HepG2 (cell line): ENCODE measurements around the gene PCDHB7. TPM values are rescaled to one million over a fixed set of nuclear protein-coding genes. Genes with fewer than 3 reads are reported as not detected.
"Not testable (repeated sequence)": the region's sequence is repeated elsewhere in the genome, so short reads cannot be mapped to it uniquely, and the experiment has no call there.

Experiments used
- ATAC-seq: fragments of 200-7000 bp; cut with Tn5 transposase; 3 replicates; pipeline ENCODE4 v1.9.1; 2020; ENCODE audit warnings: mild to moderate bottlenecking, moderate library complexity
- BruUV-seq: library from RNA; stranded (reverse); fragments of 400-500 nt; replicated peaks from 2 replicates; lab custom pipeline; 2021; lab: Mats Ljungman, UMichigan
- CTCF ChIA-PET: fragments of 300-600 bp; formaldehyde crosslinking; extraction: SDS; loops from one replicate; lab custom pipeline; 2021; ENCODE audit warnings: low total read pairs, inconsistent platforms, low intra/inter-chr PET ratio; lab: Yijun Ruan, JAX
- POLR2A ChIA-PET: fragments of 350-600 bp; sonication (Branson Sonifier 250); formaldehyde crosslinking; loops from one replicate; lab custom pipeline; 2020; ENCODE audit warnings: antibody characterized with exemption, inconsistent platforms; lab: Yijun Ruan, JAX
- DNase-seq: peaks from one replicate; pipeline ENCODE4 v3.0.0-alpha.2; 2015; ENCODE audit warnings: low spot score
- FAIRE-seq: peaks from 3 replicates; lab custom pipeline; 2011; peaks lifted over from hg19 to GRCh38; lab: Jason Lieb, UNC
- H2AFZ ChIP-seq: one replicate; pipeline ENCODE4 v1.6.1; 2011; ENCODE audit warnings: low read length, inconsistent platforms
- H3K27ac ChIP-seq: fragments of 300-600 bp; 3 replicates; pipeline ENCODE4 v1.8.0; 2011; ENCODE audit warnings: mixed run types, mild to moderate bottlenecking, mixed read lengths, low read length, inconsistent platforms; ENCODE audit not compliant: insufficient read depth; ENCODE audit errors: extremely low read length
- H3K27me3 ChIP-seq, 2 experiments: fragments of 200-600 bp in 1 of 2; 2 replicates in 1 of 2; 3 replicates in 1 of 2; pipeline versions ENCODE4 v1.6.0 to v1.8.0; 2011; ENCODE audit warnings: low read length in 2 of 2, mild to moderate bottlenecking in 2 of 2, moderate library complexity in 2 of 2, inconsistent platforms in 1 of 2; ENCODE audit not compliant: insufficient read depth in 2 of 2, control insufficient read depth in 1 of 2
- H3K36me3 ChIP-seq, 2 experiments: fragments of 200-600 bp in 1 of 2; replicated peaks in 1 of 2; 2 replicates in 1 of 2; 3 replicates in 1 of 2; pipeline versions ENCODE4 v1.5.1 to v1.8.0; 2011; ENCODE audit warnings: low read length in 2 of 2, inconsistent platforms in 1 of 2; ENCODE audit not compliant: insufficient read depth in 2 of 2, control insufficient read depth in 1 of 2
- H3K4me1 ChIP-seq: 2 replicates; pipeline ENCODE4 v1.5.1; 2012; ENCODE audit warnings: low read length, inconsistent platforms; ENCODE audit not compliant: insufficient read depth
- H3K4me2 ChIP-seq: 2 replicates; pipeline ENCODE4 v1.6.0; 2011; ENCODE audit warnings: low read depth, low read length, inconsistent platforms
- H3K4me3 ChIP-seq, 3 experiments: fragments of 200-600 bp in 1 of 3; sonication (generic), shearing (Covaris generic) in 1 of 3; replicated peaks in 1 of 3; 2 replicates each; pipeline ENCODE4 v1.5.1; 2011 to 2016; ENCODE audit warnings: low read length in 3 of 3, inconsistent platforms in 2 of 3, low read depth in 2 of 3, mild to moderate bottlenecking in 2 of 3, control low read depth in 1 of 3, mixed read lengths in 1 of 3; ENCODE audit not compliant: insufficient read depth in 1 of 3
- H3K79me2 ChIP-seq: one replicate; pipeline ENCODE4 v1.6.1; 2011; ENCODE audit warnings: low read length, inconsistent platforms; ENCODE audit not compliant: insufficient read depth
- H3K9ac ChIP-seq: 2 replicates; pipeline ENCODE4 v1.6.0; 2011; ENCODE audit warnings: mild to moderate bottlenecking, low read depth, low read length, inconsistent platforms; ENCODE audit not compliant: insufficient read depth
- H3K9me3 ChIP-seq: 2 replicates; pipeline ENCODE4 v1.5.1; 2012; ENCODE audit warnings: mild to moderate bottlenecking, low read length
- H4K20me1 ChIP-seq: 2 replicates; pipeline ENCODE4 v1.6.0; 2011; ENCODE audit warnings: inconsistent platforms, mild to moderate bottlenecking, low read length, moderate library complexity; ENCODE audit not compliant: insufficient read depth
- whole genome bisulfite sequencing: methylation state at CpG from one replicate; pipeline ENCODE4 v1.1.6; 2017; ENCODE audit warnings: low lambda C conversion rate; 5-methylcytosine and 5-hydroxymethylcytosine counted together
- in situ Hi-C: cut with HindIII; loops from 2 replicates; pipeline ENCODE4 v1.10.0; 2017; ENCODE audit warnings: low pct_unique_long_range_greater_than_20kb; ENCODE audit not compliant: extremely low pct_ligation_motif_present
- intact Hi-C: fragments of 100-400 bp; cut with micrococcal nuclease; formaldehyde crosslinking; loops from one replicate; pipeline ENCODE4 v1.10.0; 2022; ENCODE audit not compliant: unreplicated experiment
- polyA plus RNA-seq, 8 experiments: library from polyadenylated mRNA; depleted of rRNA in 3 of 8; stranded (reverse) in 7 of 8; unstranded in 1 of 8; fragments of >200 nt; fragmentation: Illumina TruSeq in 4 of 8; extraction: Trizol in 4 of 8; gene quantifications; 2 replicates each; pipeline versions ENCODE4 v1.2.1 to v1.2.3, GENCODE V29; 2011 to 2016; ENCODE audit warnings: low read depth in 4 of 8, missing spikeins in 1 of 8, mixed read lengths in 1 of 8; ENCODE audit not compliant: insufficient read depth in 1 of 8
- total RNA-seq, 5 experiments: library from RNA; depleted of rRNA; stranded (reverse); fragments of >200 nt; fragmentation: Illumina TruSeq; extraction: Trizol; gene quantifications; 2 replicates each; pipeline ENCODE4 v1.2.3, GENCODE V29; 2016; ENCODE audit warnings: low read depth in 1 of 5

The PCDHB7 gene
- total and polyA plus RNA-seq, 2 of the 13 experiments (the other 11 are each of a cell fraction or from before 2014, with no cell fraction given): 0.02 to 0.03 TPM

- FAIRE-seq, H3K4me3 ChIP-seq, H3K27ac ChIP-seq, POLR2A ChIA-PET, BruUV-seq, H3K4me1 ChIP-seq, CTCF ChIA-PET, H3K4me2 ChIP-seq, ATAC-seq, DNase-seq, H3K9me3 ChIP-seq, H2AFZ ChIP-seq, H3K36me3 ChIP-seq, H4K20me1 ChIP-seq, H3K79me2 ChIP-seq, H3K9ac ChIP-seq, H3K27me3 ChIP-seq: not testable (repeated sequence)
- in situ Hi-C loops: loop anchor here (5.0 kb wide), 1 partner anchor 337 kb away; no protein-coding TSS in a partner anchor
- intact Hi-C loops: loop anchor here (5.0 kb wide), 1 partner anchor 297 kb away; no protein-coding TSS in a partner anchor
- WGBS: 80% methylated on average over 8 of the region's 40 CpGs
Observed at GRCh38 chr5:141224844-141225243, 52.4 kb downstream of the PCDHB7 start.

- POLR2A ChIA-PET, FAIRE-seq, H3K79me2 ChIP-seq, H2AFZ ChIP-seq, H3K9ac ChIP-seq, H3K36me3 ChIP-seq, H3K4me2 ChIP-seq, H3K27me3 ChIP-seq, CTCF ChIA-PET, DNase-seq, intact Hi-C loops, H3K4me3 ChIP-seq, H3K27ac ChIP-seq, in situ Hi-C loops, BruUV-seq, H4K20me1 ChIP-seq, H3K4me1 ChIP-seq, ATAC-seq, H3K9me3 ChIP-seq: not testable (repeated sequence)
- WGBS: 72% methylated on average over 18 of the region's 30 CpGs
Observed at GRCh38 chr5:141225421-141225820, 53.0 kb downstream of the PCDHB7 start.

Other genes with a start within 250 kb of the PCDHB7 start
Only the 30 nearest of the 37 such genes appear.
- gene PCDHAC2, start 206.2 kb upstream of the PCDHB7 start, total RNA-seq (2016; rRNA removed; fragmentation: Illumina TruSeq; extraction: Trizol): not detected in 2 replicates
- gene PCDHAC2, start 206.2 kb upstream of the PCDHB7 start, polyA plus RNA-seq (2011; rRNA removed): not detected in 2 replicates
- not detected in 2 replicates for gene PCDHB1, start 121.3 kb upstream of the PCDHB7 start, total RNA-seq (2016; rRNA removed; fragmentation: Illumina TruSeq; extraction: Trizol)
- not detected in 2 replicates for gene PCDHB1, start 121.3 kb upstream of the PCDHB7 start, polyA plus RNA-seq (2011; rRNA removed)
- 3.6 and 7.1 TPM in 2 replicates for gene PCDHB2, start 78.0 kb upstream of the PCDHB7 start, total RNA-seq (2016; rRNA removed; fragmentation: Illumina TruSeq; extraction: Trizol)
- 7.5 and 8.1 TPM in 2 replicates for gene PCDHB2, start 78.0 kb upstream of the PCDHB7 start, polyA plus RNA-seq (2011; rRNA removed)
- gene PCDHB3, start 72.2 kb upstream of the PCDHB7 start, total RNA-seq (2016; rRNA removed; fragmentation: Illumina TruSeq; extraction: Trizol): 0.27 and 0.29 TPM in 2 replicates
- gene PCDHB3, start 72.2 kb upstream of the PCDHB7 start, polyA plus RNA-seq (2011; rRNA removed): 0.25 and 0.31 TPM in 2 replicates
- 0.13 TPM in 1 of 2 replicates, not detected in the other for gene PCDHB4, start 50.8 kb upstream of the PCDHB7 start, total RNA-seq (2016; rRNA removed; fragmentation: Illumina TruSeq; extraction: Trizol)
- gene PCDHB4, start 50.8 kb upstream of the PCDHB7 start, polyA plus RNA-seq (2011; rRNA removed): 0.08 and 0.13 TPM in 2 replicates
- gene PCDHB5, start 37.4 kb upstream of the PCDHB7 start, total RNA-seq (2016; rRNA removed; fragmentation: Illumina TruSeq; extraction: Trizol): 0.07 TPM in 1 of 2 replicates, not detected in the other
- 0.03 and 0.08 TPM in 2 replicates for gene PCDHB5, start 37.4 kb upstream of the PCDHB7 start, polyA plus RNA-seq (2011; rRNA removed)
- gene PCDHB6, start 22.6 kb upstream of the PCDHB7 start, total RNA-seq (2016; rRNA removed; fragmentation: Illumina TruSeq; extraction: Trizol): 0.04 TPM in 1 of 2 replicates, not detected in the other
- 0.01 TPM in 1 of 2 replicates, not detected in the other for gene PCDHB6, start 22.6 kb upstream of the PCDHB7 start, polyA plus RNA-seq (2011; rRNA removed)
- gene PCDHB8, start 5.1 kb downstream of the PCDHB7 start, total RNA-seq (2016; rRNA removed; fragmentation: Illumina TruSeq; extraction: Trizol): 0.34 and 0.82 TPM in 2 replicates
- gene PCDHB8, start 5.1 kb downstream of the PCDHB7 start, polyA plus RNA-seq (2011; rRNA removed): 0.26 and 0.33 TPM in 2 replicates
- 0.41 and 0.60 TPM in 2 replicates for gene PCDHB16, start 9.7 kb downstream of the PCDHB7 start, total RNA-seq (2016; rRNA removed; fragmentation: Illumina TruSeq; extraction: Trizol)
- 0.66 and 0.89 TPM in 2 replicates for gene PCDHB16, start 9.7 kb downstream of the PCDHB7 start, polyA plus RNA-seq (2011; rRNA removed)
- 0.18 TPM in 1 of 2 replicates, not detected in the other for gene PCDHB9, start 14.5 kb downstream of the PCDHB7 start, total RNA-seq (2016; rRNA removed; fragmentation: Illumina TruSeq; extraction: Trizol)
- gene PCDHB9, start 14.5 kb downstream of the PCDHB7 start, polyA plus RNA-seq (2011; rRNA removed): 0.17 and 0.33 TPM in 2 replicates
- not detected in 2 replicates for gene PCDHB10, start 19.7 kb downstream of the PCDHB7 start, total RNA-seq (2016; rRNA removed; fragmentation: Illumina TruSeq; extraction: Trizol)
- gene PCDHB10, start 19.7 kb downstream of the PCDHB7 start, polyA plus RNA-seq (2011; rRNA removed): 0.05 and 0.09 TPM in 2 replicates
- 0.07 TPM in 1 of 2 replicates, not detected in the other for gene PCDHB11, start 27.0 kb downstream of the PCDHB7 start, total RNA-seq (2016; rRNA removed; fragmentation: Illumina TruSeq; extraction: Trizol)
- gene PCDHB11, start 27.0 kb downstream of the PCDHB7 start, polyA plus RNA-seq (2011; rRNA removed): not detected in 2 replicates
- 0.04 TPM in 1 of 2 replicates, not detected in the other for gene PCDHB12, start 36.1 kb downstream of the PCDHB7 start, total RNA-seq (2016; rRNA removed; fragmentation: Illumina TruSeq; extraction: Trizol)
- 0.03 TPM in 2 replicates for gene PCDHB12, start 36.1 kb downstream of the PCDHB7 start, polyA plus RNA-seq (2011; rRNA removed)
- gene PCDHB13, start 41.3 kb downstream of the PCDHB7 start, total RNA-seq (2016; rRNA removed; fragmentation: Illumina TruSeq; extraction: Trizol): 0.52 and 0.80 TPM in 2 replicates
- gene PCDHB13, start 41.3 kb downstream of the PCDHB7 start, polyA plus RNA-seq (2011; rRNA removed): 0.57 and 0.63 TPM in 2 replicates
- gene PCDHB14, start 50.7 kb downstream of the PCDHB7 start, total RNA-seq (2016; rRNA removed; fragmentation: Illumina TruSeq; extraction: Trizol): 0.32 and 0.40 TPM in 2 replicates
- gene PCDHB14, start 50.7 kb downstream of the PCDHB7 start, polyA plus RNA-seq (2011; rRNA removed): 0.37 and 0.73 TPM in 2 replicates
- 0.22 and 0.27 TPM in 2 replicates for gene PCDHB15, start 72.8 kb downstream of the PCDHB7 start, total RNA-seq (2016; rRNA removed; fragmentation: Illumina TruSeq; extraction: Trizol)
- gene PCDHB15, start 72.8 kb downstream of the PCDHB7 start, polyA plus RNA-seq (2011; rRNA removed): 0.26 and 0.48 TPM in 2 replicates
- 0.13 TPM in 1 of 2 replicates, not detected in the other for gene SLC25A2, start 131.4 kb downstream of the PCDHB7 start, total RNA-seq (2016; rRNA removed; fragmentation: Illumina TruSeq; extraction: Trizol)
- gene SLC25A2, start 131.4 kb downstream of the PCDHB7 start, polyA plus RNA-seq (2011; rRNA removed): not detected in 2 replicates
- 61.5 and 96.6 TPM in 2 replicates for gene TAF7, start 148.1 kb downstream of the PCDHB7 start, total RNA-seq (2016; rRNA removed; fragmentation: Illumina TruSeq; extraction: Trizol)
- gene TAF7, start 148.1 kb downstream of the PCDHB7 start, polyA plus RNA-seq (2011; rRNA removed): 36.5 and 41.6 TPM in 2 replicates
- gene PCDHGA1, start 157.9 kb downstream of the PCDHB7 start, total RNA-seq (2016; rRNA removed; fragmentation: Illumina TruSeq; extraction: Trizol): 0.04 and 0.31 TPM in 2 replicates
- gene PCDHGA1, start 157.9 kb downstream of the PCDHB7 start, polyA plus RNA-seq (2011; rRNA removed): 0.40 TPM in 2 replicates
- 0.04 TPM in 1 of 2 replicates, not detected in the other for gene PCDHGA2, start 166.1 kb downstream of the PCDHB7 start, total RNA-seq (2016; rRNA removed; fragmentation: Illumina TruSeq; extraction: Trizol)
- 0.09 and 0.11 TPM in 2 replicates for gene PCDHGA2, start 166.1 kb downstream of the PCDHB7 start, polyA plus RNA-seq (2011; rRNA removed)
- gene PCDHGA3, start 171.2 kb downstream of the PCDHB7 start, total RNA-seq (2016; rRNA removed; fragmentation: Illumina TruSeq; extraction: Trizol): not detected in 2 replicates
- gene PCDHGA3, start 171.2 kb downstream of the PCDHB7 start, polyA plus RNA-seq (2011; rRNA removed): 0.03 and 0.05 TPM in 2 replicates
- gene PCDHGB1, start 177.5 kb downstream of the PCDHB7 start, total RNA-seq (2016; rRNA removed; fragmentation: Illumina TruSeq; extraction: Trizol): 0.95 and 2.6 TPM in 2 replicates
- 0.95 and 1.0 TPM in 2 replicates for gene PCDHGB1, start 177.5 kb downstream of the PCDHB7 start, polyA plus RNA-seq (2011; rRNA removed)
- gene PCDHGA4, start 182.4 kb downstream of the PCDHB7 start, total RNA-seq (2016; rRNA removed; fragmentation: Illumina TruSeq; extraction: Trizol): 0.15 and 0.58 TPM in 2 replicates
- gene PCDHGA4, start 182.4 kb downstream of the PCDHB7 start, polyA plus RNA-seq (2011; rRNA removed): 0.39 and 0.49 TPM in 2 replicates
- 0.64 and 0.77 TPM in 2 replicates for gene PCDHGB2, start 187.3 kb downstream of the PCDHB7 start, total RNA-seq (2016; rRNA removed; fragmentation: Illumina TruSeq; extraction: Trizol)
- gene PCDHGB2, start 187.3 kb downstream of the PCDHB7 start, polyA plus RNA-seq (2011; rRNA removed): 0.80 and 0.82 TPM in 2 replicates
- gene PCDHGA5, start 191.5 kb downstream of the PCDHB7 start, total RNA-seq (2016; rRNA removed; fragmentation: Illumina TruSeq; extraction: Trizol): 0.11 and 0.27 TPM in 2 replicates
- gene PCDHGA5, start 191.5 kb downstream of the PCDHB7 start, polyA plus RNA-seq (2011; rRNA removed): 0.32 and 0.40 TPM in 2 replicates
- gene PCDHGB3, start 197.6 kb downstream of the PCDHB7 start, total RNA-seq (2016; rRNA removed; fragmentation: Illumina TruSeq; extraction: Trizol): 0.13 and 0.40 TPM in 2 replicates
- gene PCDHGB3, start 197.6 kb downstream of the PCDHB7 start, polyA plus RNA-seq (2011; rRNA removed): 0.44 and 0.67 TPM in 2 replicates
- 0.13 and 0.33 TPM in 2 replicates for gene PCDHGA6, start 201.2 kb downstream of the PCDHB7 start, total RNA-seq (2016; rRNA removed; fragmentation: Illumina TruSeq; extraction: Trizol)
- gene PCDHGA6, start 201.2 kb downstream of the PCDHB7 start, polyA plus RNA-seq (2011; rRNA removed): 0.51 and 0.54 TPM in 2 replicates
- gene PCDHGA7, start 210.1 kb downstream of the PCDHB7 start, total RNA-seq (2016; rRNA removed; fragmentation: Illumina TruSeq; extraction: Trizol): 0.17 and 0.31 TPM in 2 replicates
- gene PCDHGA7, start 210.1 kb downstream of the PCDHB7 start, polyA plus RNA-seq (2011; rRNA removed): 0.11 and 0.13 TPM in 2 replicates
- gene PCDHGB4, start 215.1 kb downstream of the PCDHB7 start, total RNA-seq (2016; rRNA removed; fragmentation: Illumina TruSeq; extraction: Trizol): 1.7 and 3.3 TPM in 2 replicates
- 1.7 and 2.1 TPM in 2 replicates for gene PCDHGB4, start 215.1 kb downstream of the PCDHB7 start, polyA plus RNA-seq (2011; rRNA removed)
- 0.08 and 0.29 TPM in 2 replicates for gene PCDHGA8, start 220.0 kb downstream of the PCDHB7 start, total RNA-seq (2016; rRNA removed; fragmentation: Illumina TruSeq; extraction: Trizol)
- 0.04 and 0.05 TPM in 2 replicates for gene PCDHGA8, start 220.0 kb downstream of the PCDHB7 start, polyA plus RNA-seq (2011; rRNA removed)